ENCODE measurements around the gene SYT13.

SYT13 gene

GRCh38 chr11:45273509-45273908 lies 12.6 kb downstream of the SYT13 start:
- H3K4me3 ChIP-seq (ENCODE audit: low read depth in 1 of 2, low read length in 1 of 2): no peak overlapping the region
- H3K36me3 ChIP-seq: no peaks in the 10 kb centered on the region
- peaks cover 92% of the 10 kb centered on the region for H3K27me3 ChIP-seq
- H3K4me1 ChIP-seq (ENCODE audit: control insufficient read depth in 1 of 2, insufficient read depth in 1 of 2, low read depth in 1 of 2, low read length in 1 of 2): no peaks in the 10 kb centered on the region
- H3K9me3 ChIP-seq: no peaks in the 10 kb centered on the region
- no peak for TF ChIP-seq CTCF (IDR thresholded peaks at IDR 0.05)
- H3K27ac ChIP-seq: no peak overlapping the region

- no peak for TF ChIP-seq CTCF (IDR thresholded peaks at IDR 0.05)
- no peaks in the 10 kb centered on the region for H3K36me3 ChIP-seq
Measured at GRCh38 chr11:45272701-45273100, 13.4 kb downstream of the SYT13 start.

GRCh38 chr11:45270946-45271716 lies 15.0 kb downstream of the SYT13 start:
- no peaks in the 10 kb centered on the region for H3K4me1 ChIP-seq (ENCODE audit: control insufficient read depth in 1 of 2, insufficient read depth in 1 of 2, low read depth in 1 of 2, low read length in 1 of 2)
- no peak overlapping the region for H3K27ac ChIP-seq
- H3K4me3 ChIP-seq (ENCODE audit: low read depth in 1 of 2, low read length in 1 of 2): no peak overlapping the region
- TF ChIP-seq CTCF (IDR thresholded peaks at IDR 0.05): no peak
- H3K36me3 ChIP-seq: no peaks in the 10 kb centered on the region
- peaks cover 86% of the 10 kb centered on the region for H3K27me3 ChIP-seq
- no peaks in the 10 kb centered on the region for H3K9me3 ChIP-seq

More at GRCh38 chr11:45272701-45273100, 13.4 kb downstream of the SYT13 start:
- H3K9me3 ChIP-seq: no peaks in the 10 kb centered on the region
- no peak overlapping the region for H3K4me3 ChIP-seq (ENCODE audit: low read depth in 1 of 2, low read length in 1 of 2)
- no peak overlapping the region for H3K27ac ChIP-seq
- peaks cover 93% of the 10 kb centered on the region for H3K27me3 ChIP-seq
- no peaks in the 10 kb centered on the region for H3K4me1 ChIP-seq (ENCODE audit: control insufficient read depth in 1 of 2, insufficient read depth in 1 of 2, low read depth in 1 of 2, low read length in 1 of 2)

GRCh38 chr11:45269678-45270077 lies 16.5 kb downstream of the SYT13 start:
- H3K4me3 ChIP-seq (ENCODE audit: low read depth in 1 of 2, low read length in 1 of 2): no peak overlapping the region
- no peaks in the 10 kb centered on the region for H3K4me1 ChIP-seq (ENCODE audit: control insufficient read depth in 1 of 2, insufficient read depth in 1 of 2, low read depth in 1 of 2, low read length in 1 of 2)
- H3K36me3 ChIP-seq: no peaks in the 10 kb centered on the region
- no peaks in the 10 kb centered on the region for H3K9me3 ChIP-seq
- TF ChIP-seq CTCF (IDR thresholded peaks at IDR 0.05): no peak
- peaks cover 73% of the 10 kb centered on the region for H3K27me3 ChIP-seq
- no peak overlapping the region for H3K27ac ChIP-seq

- Histone ChIP-seq H3K9me3 (no peaks in the 10 kb centered on the region), H3K27me3 (peaks cover 70% of the 10 kb centered on the region), H3K4me3 (ENCODE audit: low read depth in 1 of 2, low read length in 1 of 2) (no peak overlapping the region), H3K27ac (no peak overlapping the region), H3K4me1 (ENCODE audit: control insufficient read depth in 1 of 2, insufficient read depth in 1 of 2, low read depth in 1 of 2, low read length in 1 of 2) (no peaks in the 10 kb centered on the region), H3K36me3 (no peaks in the 10 kb centered on the region)
- no peak for TF ChIP-seq CTCF (IDR thresholded peaks at IDR 0.05)
Measured at GRCh38 chr11:45267652-45268299, 18.4 kb downstream of the SYT13 start.
